Measurements from ENCODE around the gene DOCK10.

DNA sequence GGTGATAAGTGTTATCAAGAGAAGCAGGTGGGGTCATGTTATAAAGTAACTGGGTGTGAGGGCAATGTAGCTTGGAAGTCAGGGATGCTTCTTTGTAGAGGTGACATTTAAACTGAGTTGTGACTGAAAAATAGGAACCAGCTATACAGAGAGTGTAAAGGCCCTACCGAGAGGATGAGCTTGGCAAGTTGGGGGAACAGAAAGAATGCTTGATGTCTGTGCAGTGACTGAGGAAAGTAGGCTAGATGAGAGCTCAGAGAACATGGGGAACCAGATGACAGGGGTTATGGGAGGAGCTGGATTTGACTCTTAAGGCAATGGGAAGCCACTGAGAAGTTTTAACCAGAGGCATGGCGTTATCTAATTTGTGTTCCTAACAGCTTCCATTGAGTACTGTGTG, 115.3 kb downstream of the DOCK10 start:
- no peak for TF ChIP-seq CREM (IDR thresholded peaks at IDR 0.05; ENCODE audit: low read depth)
- TF ChIP-seq JUNB (IDR thresholded peaks at IDR 0.05): no peak
- TF ChIP-seq, protein P1, sequence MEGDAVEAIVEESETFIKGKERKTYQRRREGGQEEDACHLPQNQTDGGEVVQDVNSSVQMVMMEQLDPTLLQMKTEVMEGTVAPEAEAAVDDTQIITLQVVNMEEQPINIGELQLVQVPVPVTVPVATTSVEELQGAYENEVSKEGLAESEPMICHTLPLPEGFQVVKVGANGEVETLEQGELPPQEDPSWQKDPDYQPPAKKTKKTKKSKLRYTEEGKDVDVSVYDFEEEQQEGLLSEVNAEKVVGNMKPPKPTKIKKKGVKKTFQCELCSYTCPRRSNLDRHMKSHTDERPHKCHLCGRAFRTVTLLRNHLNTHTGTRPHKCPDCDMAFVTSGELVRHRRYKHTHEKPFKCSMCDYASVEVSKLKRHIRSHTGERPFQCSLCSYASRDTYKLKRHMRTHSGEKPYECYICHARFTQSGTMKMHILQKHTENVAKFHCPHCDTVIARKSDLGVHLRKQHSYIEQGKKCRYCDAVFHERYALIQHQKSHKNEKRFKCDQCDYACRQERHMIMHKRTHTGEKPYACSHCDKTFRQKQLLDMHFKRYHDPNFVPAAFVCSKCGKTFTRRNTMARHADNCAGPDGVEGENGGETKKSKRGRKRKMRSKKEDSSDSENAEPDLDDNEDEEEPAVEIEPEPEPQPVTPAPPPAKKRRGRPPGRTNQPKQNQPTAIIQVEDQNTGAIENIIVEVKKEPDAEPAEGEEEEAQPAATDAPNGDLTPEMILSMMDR (IDR thresholded peaks at IDR 0.05 in 2 of 3, conservative IDR thresholded peaks at IDR 0.05 in 1 of 3; ENCODE audit: control insufficient read depth in 2 of 3, extremely low read depth in 1 of 3, insufficient read depth in 1 of 3, low read depth in 3 of 3, low read length in 3 of 3): no peak
- TF ChIP-seq RFX5 (IDR thresholded peaks at IDR 0.05; ENCODE audit: low read depth, low read length): no peak
- no peak for TF ChIP-seq POLR2AphosphoS5 (IDR thresholded peaks at IDR 0.05; ENCODE audit: low read length)
- no peak for TF ChIP-seq SUZ12 (IDR thresholded peaks at IDR 0.05; ENCODE audit: unreplicated experiment)
